Cardiac fibroblast (primary cell): ENCODE measurements around the gene NAA11.
A peak's percentile ranks its signal among the peaks of the same experiment; 100 is the strongest.

Experiments used
- DNase-seq, 2 donors: peaks; one replicate each; pipeline versions ENCODE4 v3.0.0 to v3.0.0-alpha.2; 2010; ENCODE audit warnings: low read depth in 2 of 2
- H3K4me3 ChIP-seq, 2 donors: replicated peaks in 1 of 2; 1 replicate in 1 of 2; 2 replicates in 1 of 2; pipeline ENCODE4 v1.5.1; 2011; ENCODE audit warnings: low read depth in 2 of 2, low read length in 2 of 2, mild to moderate bottlenecking in 2 of 2, moderate library complexity in 1 of 2
- TF ChIP-seq, protein P1 (sequence below): IDR thresholded peaks from one replicate; pipeline ENCODE4 v1.5.1; 2011; ENCODE audit warnings: low read depth, mild to moderate bottlenecking, low read length, inconsistent platforms

NAA11 gene

DNA sequence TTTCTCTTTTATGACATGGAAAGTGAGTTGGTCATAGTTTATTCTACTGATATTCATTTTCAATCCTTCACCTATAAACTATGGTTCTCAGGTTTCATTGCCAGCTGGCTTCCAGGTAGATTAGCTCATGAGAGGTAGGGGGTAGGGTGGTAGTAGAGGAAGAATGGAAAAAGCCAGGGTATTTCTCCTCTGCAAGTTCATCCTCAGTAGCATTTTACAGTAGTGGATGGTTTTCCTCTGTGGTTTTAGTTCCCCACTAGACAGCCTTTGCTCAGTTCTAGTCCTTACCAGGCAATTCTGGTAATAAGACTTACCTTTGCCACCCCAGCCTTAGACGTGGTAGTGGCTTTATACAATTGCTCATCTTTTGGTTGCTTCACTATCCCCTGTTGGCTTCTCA is 8.9 kb upstream of the NAA11 start:
- no peak overlapping the region for H3K4me3 ChIP-seq
- TF ChIP-seq, protein P1, sequence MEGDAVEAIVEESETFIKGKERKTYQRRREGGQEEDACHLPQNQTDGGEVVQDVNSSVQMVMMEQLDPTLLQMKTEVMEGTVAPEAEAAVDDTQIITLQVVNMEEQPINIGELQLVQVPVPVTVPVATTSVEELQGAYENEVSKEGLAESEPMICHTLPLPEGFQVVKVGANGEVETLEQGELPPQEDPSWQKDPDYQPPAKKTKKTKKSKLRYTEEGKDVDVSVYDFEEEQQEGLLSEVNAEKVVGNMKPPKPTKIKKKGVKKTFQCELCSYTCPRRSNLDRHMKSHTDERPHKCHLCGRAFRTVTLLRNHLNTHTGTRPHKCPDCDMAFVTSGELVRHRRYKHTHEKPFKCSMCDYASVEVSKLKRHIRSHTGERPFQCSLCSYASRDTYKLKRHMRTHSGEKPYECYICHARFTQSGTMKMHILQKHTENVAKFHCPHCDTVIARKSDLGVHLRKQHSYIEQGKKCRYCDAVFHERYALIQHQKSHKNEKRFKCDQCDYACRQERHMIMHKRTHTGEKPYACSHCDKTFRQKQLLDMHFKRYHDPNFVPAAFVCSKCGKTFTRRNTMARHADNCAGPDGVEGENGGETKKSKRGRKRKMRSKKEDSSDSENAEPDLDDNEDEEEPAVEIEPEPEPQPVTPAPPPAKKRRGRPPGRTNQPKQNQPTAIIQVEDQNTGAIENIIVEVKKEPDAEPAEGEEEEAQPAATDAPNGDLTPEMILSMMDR, result no peak

DNA sequence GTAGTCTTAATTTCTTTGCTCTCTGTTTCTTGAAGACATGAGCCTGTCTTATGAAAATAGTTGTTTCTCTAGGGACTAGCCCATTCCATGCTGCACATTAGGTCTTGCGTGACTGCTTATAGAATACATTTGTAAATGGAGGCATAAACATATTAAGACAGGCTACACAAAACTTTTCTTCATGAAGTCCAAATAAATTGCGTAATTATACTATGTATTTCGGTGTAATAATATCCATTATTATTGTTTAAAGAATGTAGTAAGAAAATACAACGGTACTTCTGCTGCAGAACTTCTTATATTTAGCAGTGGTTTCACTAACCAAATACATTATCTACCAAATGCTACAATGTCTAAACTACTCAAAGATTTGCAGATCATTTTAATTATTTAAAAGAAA is 8.5 kb upstream of the NAA11 start:
- DNase-seq, result no peak
- TF ChIP-seq, protein P1, result no peak
- H3K4me3 ChIP-seq, result no peak overlapping the region

More for the DNA sequence above, 8.9 kb upstream of the NAA11 start:
- DNase-seq, result no peak

DNA sequence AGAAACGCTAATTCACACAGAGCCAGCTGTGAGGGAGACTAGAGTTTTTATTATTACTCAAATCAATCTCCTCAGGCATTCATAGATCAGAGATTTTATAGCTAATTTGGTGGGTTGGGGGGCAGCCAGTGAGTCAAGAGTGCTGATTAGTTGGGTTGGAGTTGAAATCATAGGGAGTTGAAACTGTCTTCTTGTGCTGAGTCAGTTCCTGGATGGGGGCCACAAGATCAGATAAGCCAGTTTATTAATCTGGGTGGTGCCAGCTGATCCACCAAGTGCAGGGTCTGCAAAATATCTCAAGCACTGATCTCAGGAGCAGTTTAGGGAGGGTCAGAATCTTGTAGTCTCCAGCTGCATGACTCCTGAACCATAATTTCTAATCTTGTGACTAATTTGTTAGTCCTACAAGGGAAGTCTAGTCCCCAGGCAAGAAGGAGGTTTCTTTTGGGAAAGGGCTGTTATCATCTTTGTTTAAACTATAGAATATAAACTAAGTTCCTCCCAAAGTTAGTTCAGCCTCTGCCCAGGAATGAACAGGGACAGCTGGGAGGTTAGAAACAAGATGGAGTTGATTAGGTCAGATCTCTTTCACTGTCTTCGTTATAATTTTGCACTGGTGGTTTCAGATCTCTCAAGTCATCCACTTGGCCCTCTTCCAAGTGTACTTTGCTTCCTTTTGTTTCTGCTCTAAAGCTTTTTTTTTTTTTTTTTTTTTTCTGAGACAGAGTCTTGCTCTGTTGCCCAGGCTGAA is 5.4 kb upstream of the NAA11 start:
- DNase-seq, result peak in 1 of 2 donors; percentile 10
- H3K4me3 ChIP-seq, result no peak overlapping the region
- TF ChIP-seq, protein P1, result no peak

DNA sequence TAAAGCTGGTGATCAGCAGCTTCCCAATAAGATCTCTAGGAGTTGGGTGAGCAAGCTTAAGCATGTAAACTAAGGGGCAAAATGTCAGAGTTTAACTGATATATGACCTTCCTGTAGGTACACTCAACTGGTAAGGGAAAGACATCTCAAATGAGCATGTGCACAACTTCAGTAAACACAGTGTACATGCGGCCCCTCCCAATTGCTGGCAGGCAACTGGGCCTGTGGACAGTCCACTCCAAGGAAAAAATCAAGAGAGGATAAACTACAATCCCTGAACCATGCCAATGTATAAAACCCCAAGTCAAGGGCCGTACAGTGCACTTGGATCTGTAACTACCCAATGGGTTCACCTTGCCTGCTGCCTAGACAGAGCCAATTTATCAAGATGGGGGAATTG is 4.9 kb upstream of the NAA11 start:
- no peak for DNase-seq
- TF ChIP-seq, protein P1, result no peak

DNA sequence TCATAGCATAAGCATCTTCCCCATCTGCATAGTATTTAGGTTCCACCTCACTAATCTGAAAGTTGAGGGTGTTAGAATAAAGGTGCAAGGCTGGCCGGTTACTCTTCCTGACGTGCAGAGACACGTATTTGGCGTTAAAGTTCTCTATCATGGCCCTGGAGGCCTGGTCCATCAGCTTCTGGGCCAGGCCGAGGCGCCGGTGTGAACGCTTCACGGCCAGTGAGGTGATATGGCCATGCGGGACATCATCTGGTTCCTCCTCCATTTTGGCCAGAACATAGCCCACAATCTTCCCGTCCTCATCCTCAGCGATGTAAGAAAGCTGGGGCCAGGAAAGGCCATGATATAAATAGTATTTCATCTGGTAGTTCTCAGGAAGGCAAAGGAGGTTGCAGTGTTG is 425 bp downstream of the NAA11 start:
- H3K4me3 ChIP-seq, result no peak overlapping the region
- TF ChIP-seq, protein P1, result no peak
- DNase-seq, result no peak

More for the DNA sequence above, 4.9 kb upstream of the NAA11 start:
- no peak overlapping the region for H3K4me3 ChIP-seq

DNA sequence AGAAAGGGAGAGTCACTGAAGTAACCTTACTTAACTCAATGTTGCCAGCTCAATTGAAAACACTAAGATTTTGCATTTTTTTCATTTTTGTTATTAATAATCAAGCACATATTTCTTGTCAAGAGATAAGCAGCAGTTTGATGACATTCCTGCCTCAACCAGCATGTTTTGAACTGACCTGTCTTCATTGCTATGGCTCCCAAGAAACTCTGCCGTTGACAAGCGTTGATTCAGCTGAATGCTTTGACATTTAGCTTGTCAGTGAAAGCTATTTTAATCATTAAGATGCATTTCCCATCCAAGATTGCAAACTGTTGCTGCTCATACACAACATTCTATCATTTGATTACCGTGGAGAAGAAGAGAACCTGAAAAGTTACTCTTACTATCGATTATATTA is 5.9 kb downstream of the NAA11 start:
- H3K4me3 ChIP-seq, result no peak overlapping the region
- no peak for DNase-seq
- TF ChIP-seq, protein P1, result no peak

DNA sequence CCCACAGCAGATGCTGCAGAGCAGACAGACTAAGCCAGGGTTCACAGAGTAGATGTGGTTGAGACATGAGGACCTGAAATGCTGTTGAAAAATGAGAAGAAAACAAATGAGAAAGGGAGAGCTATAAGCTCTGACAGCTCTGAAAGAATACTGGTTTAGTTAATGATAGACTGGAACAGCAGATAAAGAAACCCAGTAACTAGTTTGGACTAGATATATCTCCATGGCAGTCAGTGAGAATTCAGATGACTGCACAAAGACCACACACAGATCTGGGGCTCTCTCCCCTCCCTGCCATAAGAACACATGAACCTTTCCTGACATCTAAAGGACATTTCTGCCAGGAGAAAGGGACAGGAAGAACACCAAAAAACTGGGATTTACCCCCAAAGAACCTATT is 8.2 kb downstream of the NAA11 start:
- no peak for DNase-seq
- TF ChIP-seq, protein P1, result no peak
- H3K4me3 ChIP-seq, result no peak overlapping the region
